Prostate gland (tissue), 2 donors: Measurements from ENCODE around the gene PTPRD. TPM values are rescaled to one million over a fixed set of nuclear protein-coding genes. Genes with fewer than 3 reads are reported as not detected.

Source experiments
- DNase-seq: peaks from one replicate; pipeline ENCODE4 v3.0.0-alpha.2; 2019; ENCODE audit warnings: low spot score
- H3K27ac ChIP-seq, 2 donors: fragments of 200-600 bp; sonication (generic); 2 replicates each; pipeline ENCODE4 v1.5.1; 2017 to 2019
- H3K27me3 ChIP-seq: fragments of 200-600 bp; sonication (generic); replicated peaks from 2 replicates; pipeline ENCODE4 v1.5.1; 2019; ENCODE audit not compliant: insufficient read depth
- H3K36me3 ChIP-seq, 2 donors: fragments of 200-600 bp; sonication (generic); 1 replicate in 1 of 2; 2 replicates in 1 of 2; pipeline versions ENCODE4 v1.5.1 to v1.8.1; 2017 to 2019
- H3K4me1 ChIP-seq: fragments of 200-600 bp; sonication (generic); replicated peaks from 2 replicates; pipeline ENCODE4 v1.5.1; 2019
- H3K4me3 ChIP-seq, 2 donors: fragments of 200-600 bp; sonication (generic); 2 replicates each; pipeline ENCODE4 v1.5.1; 2017 to 2019
- H3K9me3 ChIP-seq: fragments of 200-600 bp; sonication (generic); 2 replicates; pipeline ENCODE4 v1.5.1; 2017
- CTCF ChIP-seq, 4 experiments: fragments of 200-600 bp in 2 of 4; fragments of 450-650 bp in 2 of 4; sonication (generic) in 2 of 4; IDR thresholded peaks; 1 replicate in 3 of 4; 2 replicates in 1 of 4; pipeline ENCODE4 v1.5.1; 2016 to 2019; ENCODE audit warnings: antibody characterized with exemption in 4 of 4, mild to moderate bottlenecking in 2 of 4, moderate library complexity in 2 of 4
- POLR2A ChIP-seq: fragments of 450-650 bp; IDR thresholded peaks from one replicate; pipeline ENCODE4 v1.6.1; 2016; ENCODE audit warnings: antibody characterized with exemption, mild to moderate bottlenecking
- POLR2AphosphoS5 ChIP-seq: sonication (generic); formaldehyde crosslinking; IDR thresholded peaks from one replicate; pipeline ENCODE4 v1.6.1; 2017; ENCODE audit warnings: antibody characterized with exemption
- WGBS: methylation state at CpG from one replicate; pipeline ENCODE4 v1.1.5; 2018; 5-methylcytosine and 5-hydroxymethylcytosine counted together
- intact Hi-C: fragments of 100-400 bp; cut with DNase I; formaldehyde crosslinking; loops from one replicate; pipeline ENCODE4 v1.14.2; 2022
- total RNA-seq, 2 donors: library from RNA; depleted of rRNA; stranded (reverse); fragments of >200 nt; gene quantifications; one replicate each; pipeline ENCODE4 v1.1.0, GENCODE V29; 2016

PTPRD gene
- total RNA-seq, 2 donors from 2014 or later, result 5.8 to 23.1 TPM

GRCh38 chr9:8869812-8870211 is 1743.0 kb downstream of the PTPRD start:
- Histone ChIP-seq H3K9me3 (no peaks in the 10 kb centered on the region), H3K27ac (no peak overlapping the region), H3K4me3 (no peak overlapping the region), H3K27me3 (no peaks in the 10 kb centered on the region), H3K4me1 (no peaks in the 10 kb centered on the region), H3K36me3 (no peaks in the 10 kb centered on the region)
- no peak for DNase-seq
- TF ChIP-seq CTCF (IDR thresholded peaks at IDR 0.05) (no peak), POLR2AphosphoS5 (no peak), POLR2A (no peak)
- WGBS, result 53% methylated on average over 3 of the region's 3 CpGs
- intact Hi-C loops, result no loop called here

GRCh38 chr9:8868632-8869031 is 1744.2 kb downstream of the PTPRD start:
- Histone ChIP-seq H3K27ac (no peak overlapping the region), H3K27me3 (no peaks in the 10 kb centered on the region), H3K36me3 (no peaks in the 10 kb centered on the region), H3K9me3 (no peaks in the 10 kb centered on the region), H3K4me3 (no peak overlapping the region), H3K4me1 (no peaks in the 10 kb centered on the region)
- WGBS, result 96% methylated on average over 1 of the region's 1 CpG
- intact Hi-C loops, result no loop called here
- DNase-seq, result no peak
- no peak for TF ChIP-seq POLR2AphosphoS5
- no peak for TF ChIP-seq CTCF (IDR thresholded peaks at IDR 0.05)
- TF ChIP-seq POLR2A, result no peak

- intact Hi-C loops, result no loop called here
- no peaks in the 10 kb centered on the region for H3K9me3 ChIP-seq
- H3K4me1 ChIP-seq, result no peaks in the 10 kb centered on the region
- DNase-seq, result no peak
- H3K4me3 ChIP-seq, result no peak overlapping the region
- no peak for TF ChIP-seq POLR2A
- no peak for TF ChIP-seq CTCF (IDR thresholded peaks at IDR 0.05)
- no peak for TF ChIP-seq POLR2AphosphoS5
- H3K36me3 ChIP-seq, result no peaks in the 10 kb centered on the region
- no peak overlapping the region for H3K27ac ChIP-seq
- WGBS, result 100% methylated on average over 1 of the region's 1 CpG
- H3K27me3 ChIP-seq, result no peaks in the 10 kb centered on the region
These were observed 1745.7 kb downstream of the PTPRD start for GRCh38 chr9:8867148-8867547.

GRCh38 chr9:8864545-8864896 is 1748.3 kb downstream of the PTPRD start:
- Histone ChIP-seq H3K27ac (no peak overlapping the region), H3K9me3 (no peaks in the 10 kb centered on the region), H3K27me3 (no peaks in the 10 kb centered on the region), H3K4me3 (no peak overlapping the region), H3K4me1 (no peaks in the 10 kb centered on the region), H3K36me3 (no peaks in the 10 kb centered on the region)
- 81% methylated on average over 3 of the region's 3 CpGs for WGBS
- no peak for DNase-seq
- intact Hi-C loops, result no loop called here
- TF ChIP-seq CTCF (IDR thresholded peaks at IDR 0.05) (no peak), POLR2AphosphoS5 (no peak), POLR2A (no peak)

- H3K27ac ChIP-seq, result no peak overlapping the region
- H3K4me3 ChIP-seq, result no peak overlapping the region
- WGBS, result 84% methylated on average over 5 of the region's 5 CpGs
- no peaks in the 10 kb centered on the region for H3K4me1 ChIP-seq
- intact Hi-C loops, result no loop called here
- TF ChIP-seq POLR2A (no peak), POLR2AphosphoS5 (no peak), CTCF (IDR thresholded peaks at IDR 0.05) (no peak)
- DNase-seq, result no peak
- no peaks in the 10 kb centered on the region for H3K36me3 ChIP-seq
- H3K9me3 ChIP-seq, result no peaks in the 10 kb centered on the region
- no peaks in the 10 kb centered on the region for H3K27me3 ChIP-seq
These were observed 1748.8 kb downstream of the PTPRD start for GRCh38 chr9:8863886-8864544.
